HEK293 (cell line): ENCODE measurements around the gene OR6N2.

Experiments used
- CTCF ChIA-PET: fragments of 350-600 bp; formaldehyde crosslinking; extraction: SDS; loops from one replicate; lab custom pipeline; 2021; ENCODE audit warnings: antibody characterized with exemption; lab: Yijun Ruan, JAX
- POLR2A ChIA-PET: fragments of 300-600 bp; formaldehyde crosslinking; extraction: SDS; loops from one replicate; lab custom pipeline; 2020; ENCODE audit warnings: antibody characterized with exemption, inconsistent platforms; lab: Yijun Ruan, JAX
- H3K27ac ChIP-seq: fragments of 200-500 bp; sonication (Bioruptor generic); 2 replicates; pipeline ENCODE4 v1.5.1; 2014; ENCODE audit warnings: low read depth, low read length, control low read depth, inconsistent platforms; ENCODE audit errors: extremely low read depth
- H3K36me3 ChIP-seq, 2 experiments: fragments of 200-500 bp in 1 of 2; sonication (Bioruptor generic) in 1 of 2; 1 replicate in 1 of 2; 2 replicates in 1 of 2; pipeline ENCODE4 v1.5.1; 2014 to 2017; ENCODE audit warnings: inconsistent platforms in 2 of 2, low read length in 2 of 2; ENCODE audit not compliant: control insufficient read depth in 2 of 2, insufficient read depth in 1 of 2
- H3K4me1 ChIP-seq: fragments of 200-500 bp; sonication (Bioruptor generic); 2 replicates; pipeline ENCODE4 v1.5.1; 2014; ENCODE audit warnings: mild to moderate bottlenecking, low read length, inconsistent platforms; ENCODE audit not compliant: control insufficient read depth, insufficient read depth
- H3K4me3 ChIP-seq: 2 replicates; pipeline ENCODE4 v1.5.1; 2011; ENCODE audit warnings: low read depth, mild to moderate bottlenecking, control low read depth, low read length, moderate library complexity
- H3K9me3 ChIP-seq: fragments of 200-500 bp; sonication (Bioruptor generic); 2 replicates; pipeline ENCODE4 v1.5.1; 2014; ENCODE audit warnings: low read depth, low read length, inconsistent platforms; ENCODE audit not compliant: control insufficient read depth, insufficient read depth
- GLIS2 ChIP-seq: fragments of 450-650 bp; formaldehyde crosslinking; IDR thresholded peaks from 2 replicates; pipeline ENCODE4 v1.5.1; 2016; ENCODE audit warnings: missing biosample characterization, missing genetic modification characterization
- HOXD13 ChIP-seq: sonication (generic); formaldehyde crosslinking; IDR thresholded peaks from 2 replicates; pipeline ENCODE4 v1.8.0; 2022; ENCODE audit warnings: missing genetic modification reagents, borderline replicate concordance
- OVOL3 ChIP-seq: fragments of 450-650 bp; formaldehyde crosslinking; IDR thresholded peaks from 2 replicates; pipeline ENCODE4 v1.5.1; 2016; ENCODE audit warnings: missing biosample characterization, missing genetic modification characterization
- REPIN1 ChIP-seq: fragments of 450-650 bp; formaldehyde crosslinking; IDR thresholded peaks from 2 replicates; pipeline ENCODE4 v1.5.1; 2017; ENCODE audit warnings: missing biosample characterization, missing genetic modification characterization, low read depth
- YY1 ChIP-seq: fragments of 450-650 bp; formaldehyde crosslinking; IDR thresholded peaks from 2 replicates; pipeline ENCODE4 v1.5.1; 2018; ENCODE audit warnings: missing biosample characterization, missing genetic modification characterization
- ZIC2 ChIP-seq: fragments of 450-650 bp; formaldehyde crosslinking; IDR thresholded peaks from 2 replicates; pipeline ENCODE4 v1.5.1; 2016; ENCODE audit warnings: missing biosample characterization, missing genetic modification characterization
- ZNF184 ChIP-seq: fragments of 450-650 bp; IDR thresholded peaks from 2 replicates; pipeline ENCODE4 v1.5.1; 2018; ENCODE audit warnings: missing biosample characterization, mild to moderate bottlenecking, missing genetic modification characterization
- ZNF23 ChIP-seq: fragments of 450-650 bp; formaldehyde crosslinking; IDR thresholded peaks from 2 replicates; pipeline ENCODE4 v1.5.1; 2016; ENCODE audit warnings: missing biosample characterization, missing genetic modification characterization, borderline replicate concordance
- ZNF324 ChIP-seq: fragments of 450-650 bp; formaldehyde crosslinking; IDR thresholded peaks from 2 replicates; pipeline ENCODE4 v1.5.1; 2016; ENCODE audit warnings: missing biosample characterization, missing genetic modification characterization
- ZNF350 ChIP-seq: fragments of 450-650 bp; formaldehyde crosslinking; IDR thresholded peaks from 2 replicates; pipeline ENCODE4 v1.5.0; 2017; ENCODE audit warnings: missing biosample characterization, mild to moderate bottlenecking, missing genetic modification characterization
- ZNF473 ChIP-seq: fragments of 450-650 bp; formaldehyde crosslinking; IDR thresholded peaks from 2 replicates; pipeline ENCODE4 v1.5.1; 2017; ENCODE audit warnings: missing biosample characterization, missing genetic modification characterization
- ZSCAN23 ChIP-seq: fragments of 450-650 bp; formaldehyde crosslinking; IDR thresholded peaks from 2 replicates; pipeline ENCODE4 v1.5.1; 2016; ENCODE audit warnings: missing biosample characterization, missing genetic modification characterization
- TF ChIP-seq, protein P1 (sequence below): fragments of 450-650 bp; formaldehyde crosslinking; IDR thresholded peaks from 2 replicates; pipeline ENCODE4 v1.5.1; 2016; ENCODE audit warnings: missing biosample characterization, missing genetic modification characterization
- TF ChIP-seq, protein P2 (sequence below): fragments of 450-650 bp; formaldehyde crosslinking; IDR thresholded peaks from 2 replicates; pipeline ENCODE4 v1.5.1; 2016; ENCODE audit warnings: missing biosample characterization, missing genetic modification characterization
- TF ChIP-seq, protein P3 (sequence below): fragments of 450-650 bp; formaldehyde crosslinking; IDR thresholded peaks from 2 replicates; pipeline ENCODE4 v1.5.1; 2016; ENCODE audit warnings: missing biosample characterization, missing genetic modification characterization
- TF ChIP-seq, protein P4 (sequence below): fragments of 450-650 bp; formaldehyde crosslinking; IDR thresholded peaks from 2 replicates; pipeline ENCODE4 v1.5.1; 2016; ENCODE audit warnings: missing biosample characterization, missing genetic modification characterization
- TF ChIP-seq, protein P5 (sequence below): fragments of 450-650 bp; formaldehyde crosslinking; IDR thresholded peaks from 2 replicates; pipeline ENCODE4 v1.5.1; 2017; ENCODE audit warnings: missing biosample characterization, missing genetic modification characterization
- TF ChIP-seq, protein P6 (sequence below): fragments of 450-650 bp; formaldehyde crosslinking; IDR thresholded peaks from 2 replicates; pipeline ENCODE4 v1.5.1; 2016; ENCODE audit warnings: missing biosample characterization, missing genetic modification characterization

Gene OR6N2

DNA sequence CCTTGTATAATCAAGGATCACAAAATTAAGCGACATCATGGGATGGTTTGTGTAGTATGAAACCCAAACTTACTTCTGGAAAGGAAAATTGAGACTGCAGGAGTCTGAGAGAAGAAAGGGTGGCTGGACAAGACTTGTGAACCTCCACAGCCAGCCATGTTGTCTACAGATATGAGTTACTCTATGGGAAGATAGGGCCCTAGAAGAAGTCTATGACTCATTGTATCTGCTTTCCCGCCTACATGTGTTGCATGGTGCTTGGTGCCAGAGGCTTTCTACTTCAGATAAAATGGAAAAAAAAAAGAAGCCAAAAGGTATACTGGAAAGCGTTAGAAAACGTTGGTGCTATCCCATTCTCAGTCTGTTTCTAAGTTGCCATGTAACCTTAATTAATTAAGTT is 18.7 kb upstream of the OR6N2 start:
- no peak overlapping the region for H3K27ac ChIP-seq
- TF ChIP-seq OVOL3 (tag by site-specific recombination), result no peak
- TF ChIP-seq, protein P1, sequence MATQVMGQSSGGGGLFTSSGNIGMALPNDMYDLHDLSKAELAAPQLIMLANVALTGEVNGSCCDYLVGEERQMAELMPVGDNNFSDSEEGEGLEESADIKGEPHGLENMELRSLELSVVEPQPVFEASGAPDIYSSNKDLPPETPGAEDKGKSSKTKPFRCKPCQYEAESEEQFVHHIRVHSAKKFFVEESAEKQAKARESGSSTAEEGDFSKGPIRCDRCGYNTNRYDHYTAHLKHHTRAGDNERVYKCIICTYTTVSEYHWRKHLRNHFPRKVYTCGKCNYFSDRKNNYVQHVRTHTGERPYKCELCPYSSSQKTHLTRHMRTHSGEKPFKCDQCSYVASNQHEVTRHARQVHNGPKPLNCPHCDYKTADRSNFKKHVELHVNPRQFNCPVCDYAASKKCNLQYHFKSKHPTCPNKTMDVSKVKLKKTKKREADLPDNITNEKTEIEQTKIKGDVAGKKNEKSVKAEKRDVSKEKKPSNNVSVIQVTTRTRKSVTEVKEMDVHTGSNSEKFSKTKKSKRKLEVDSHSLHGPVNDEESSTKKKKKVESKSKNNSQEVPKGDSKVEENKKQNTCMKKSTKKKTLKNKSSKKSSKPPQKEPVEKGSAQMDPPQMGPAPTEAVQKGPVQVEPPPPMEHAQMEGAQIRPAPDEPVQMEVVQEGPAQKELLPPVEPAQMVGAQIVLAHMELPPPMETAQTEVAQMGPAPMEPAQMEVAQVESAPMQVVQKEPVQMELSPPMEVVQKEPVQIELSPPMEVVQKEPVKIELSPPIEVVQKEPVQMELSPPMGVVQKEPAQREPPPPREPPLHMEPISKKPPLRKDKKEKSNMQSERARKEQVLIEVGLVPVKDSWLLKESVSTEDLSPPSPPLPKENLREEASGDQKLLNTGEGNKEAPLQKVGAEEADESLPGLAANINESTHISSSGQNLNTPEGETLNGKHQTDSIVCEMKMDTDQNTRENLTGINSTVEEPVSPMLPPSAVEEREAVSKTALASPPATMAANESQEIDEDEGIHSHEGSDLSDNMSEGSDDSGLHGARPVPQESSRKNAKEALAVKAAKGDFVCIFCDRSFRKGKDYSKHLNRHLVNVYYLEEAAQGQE (tag by site-specific recombination), result no peak
- no peak for TF ChIP-seq ZIC2
- TF ChIP-seq ZNF473 (tag by site-specific recombination), result no peak
- TF ChIP-seq, all 188 proteins: peak for 0
- Histone ChIP-seq H3K4me1 (no peaks in the 10 kb centered on the region), H3K9me3 (no peaks in the 10 kb centered on the region), H3K36me3 (no peaks in the 10 kb centered on the region), H3K4me3 (no peak overlapping the region)
- CTCF ChIA-PET, result no interaction called here
- POLR2A ChIA-PET, result no interaction called here

DNA sequence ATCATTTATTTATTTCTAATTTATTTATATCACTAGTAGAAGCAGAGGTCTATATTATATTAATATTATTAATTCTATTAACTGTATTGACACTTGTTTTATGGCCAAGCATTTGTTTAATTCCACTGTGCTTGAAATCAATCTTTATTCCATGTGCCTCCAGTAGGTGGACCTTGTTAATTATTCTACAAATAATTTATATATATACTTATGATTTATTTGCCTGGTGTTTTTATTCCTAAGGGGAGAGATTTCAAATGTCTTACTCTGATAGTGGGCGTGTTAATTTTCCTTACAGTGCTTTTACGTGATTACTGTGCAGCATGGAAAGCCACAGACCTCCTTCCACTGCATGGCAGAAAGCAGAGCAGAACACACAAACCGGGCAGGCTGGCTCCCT is 17.5 kb upstream of the OR6N2 start:
- POLR2A ChIA-PET, result no interaction called here

More for the DNA sequence above, 17.5 kb upstream of the OR6N2 start:
- Histone ChIP-seq H3K4me3 (no peak overlapping the region), H3K27ac (no peak overlapping the region)
- TF ChIP-seq, protein P2, sequence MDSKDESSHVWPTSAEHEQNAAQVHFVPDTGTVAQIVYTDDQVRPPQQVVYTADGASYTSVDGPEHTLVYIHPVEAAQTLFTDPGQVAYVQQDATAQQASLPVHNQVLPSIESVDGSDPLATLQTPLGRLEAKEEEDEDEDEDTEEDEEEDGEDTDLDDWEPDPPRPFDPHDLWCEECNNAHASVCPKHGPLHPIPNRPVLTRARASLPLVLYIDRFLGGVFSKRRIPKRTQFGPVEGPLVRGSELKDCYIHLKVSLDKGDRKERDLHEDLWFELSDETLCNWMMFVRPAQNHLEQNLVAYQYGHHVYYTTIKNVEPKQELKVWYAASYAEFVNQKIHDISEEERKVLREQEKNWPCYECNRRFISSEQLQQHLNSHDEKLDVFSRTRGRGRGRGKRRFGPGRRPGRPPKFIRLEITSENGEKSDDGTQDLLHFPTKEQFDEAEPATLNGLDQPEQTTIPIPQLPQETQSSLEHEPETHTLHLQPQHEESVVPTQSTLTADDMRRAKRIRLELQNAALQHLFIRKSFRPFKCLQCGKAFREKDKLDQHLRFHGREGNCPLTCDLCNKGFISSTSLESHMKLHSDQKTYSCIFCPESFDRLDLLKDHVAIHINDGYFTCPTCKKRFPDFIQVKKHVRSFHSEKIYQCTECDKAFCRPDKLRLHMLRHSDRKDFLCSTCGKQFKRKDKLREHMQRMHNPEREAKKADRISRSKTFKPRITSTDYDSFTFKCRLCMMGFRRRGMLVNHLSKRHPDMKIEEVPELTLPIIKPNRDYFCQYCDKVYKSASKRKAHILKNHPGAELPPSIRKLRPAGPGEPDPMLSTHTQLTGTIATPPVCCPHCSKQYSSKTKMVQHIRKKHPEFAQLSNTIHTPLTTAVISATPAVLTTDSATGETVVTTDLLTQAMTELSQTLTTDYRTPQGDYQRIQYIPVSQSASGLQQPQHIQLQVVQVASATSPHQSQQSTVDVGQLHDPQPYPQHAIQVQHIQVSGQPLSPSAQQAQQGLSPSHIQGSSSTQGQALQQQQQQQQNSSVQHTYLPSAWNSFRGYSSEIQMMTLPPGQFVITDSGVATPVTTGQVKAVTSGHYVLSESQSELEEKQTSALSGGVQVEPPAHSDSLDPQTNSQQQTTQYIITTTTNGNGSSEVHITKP (tag by site-specific recombination), result no peak
- TF ChIP-seq, protein P3, sequence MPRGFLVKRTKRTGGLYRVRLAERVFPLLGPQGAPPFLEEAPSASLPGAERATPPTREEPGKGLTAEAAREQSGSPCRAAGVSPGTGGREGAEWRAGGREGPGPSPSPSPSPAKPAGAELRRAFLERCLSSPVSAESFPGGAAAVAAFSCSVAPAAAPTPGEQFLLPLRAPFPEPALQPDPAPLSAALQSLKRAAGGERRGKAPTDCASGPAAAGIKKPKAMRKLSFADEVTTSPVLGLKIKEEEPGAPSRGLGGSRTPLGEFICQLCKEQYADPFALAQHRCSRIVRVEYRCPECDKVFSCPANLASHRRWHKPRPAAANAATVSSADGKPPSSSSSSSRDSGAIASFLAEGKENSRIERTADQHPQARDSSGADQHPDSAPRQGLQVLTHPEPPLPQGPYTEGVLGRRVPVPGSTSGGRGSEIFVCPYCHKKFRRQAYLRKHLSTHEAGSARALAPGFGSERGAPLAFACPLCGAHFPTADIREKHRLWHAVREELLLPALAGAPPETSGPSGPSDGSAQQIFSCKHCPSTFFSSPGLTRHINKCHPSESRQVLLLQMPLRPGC, result no peak
- TF ChIP-seq ZSCAN23 (no peak), HOXD13 (CRISPR knock-in tag) (no peak), YY1 (tag by site-specific recombination) (no peak), ZNF23 (tag by site-specific recombination) (no peak), ZNF184 (tag by site-specific recombination) (no peak), REPIN1 (tag by site-specific recombination) (no peak), GLIS2 (no peak), ZNF324 (tag by site-specific recombination) (no peak), ZNF350 (tag by site-specific recombination) (no peak)
- TF ChIP-seq, protein P1 (tag by site-specific recombination), result no peak
- TF ChIP-seq, protein P4, sequence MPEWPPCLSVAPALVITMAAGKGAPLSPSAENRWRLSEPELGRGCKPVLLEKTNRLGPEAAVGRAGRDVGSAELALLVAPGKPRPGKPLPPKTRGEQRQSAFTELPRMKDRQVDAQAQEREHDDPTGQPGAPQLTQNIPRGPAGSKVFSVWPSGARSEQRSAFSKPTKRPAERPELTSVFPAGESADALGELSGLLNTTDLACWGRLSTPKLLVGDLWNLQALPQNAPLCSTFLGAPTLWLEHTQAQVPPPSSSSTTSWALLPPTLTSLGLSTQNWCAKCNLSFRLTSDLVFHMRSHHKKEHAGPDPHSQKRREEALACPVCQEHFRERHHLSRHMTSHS (tag by site-specific recombination), result no peak
- TF ChIP-seq, protein P5, sequence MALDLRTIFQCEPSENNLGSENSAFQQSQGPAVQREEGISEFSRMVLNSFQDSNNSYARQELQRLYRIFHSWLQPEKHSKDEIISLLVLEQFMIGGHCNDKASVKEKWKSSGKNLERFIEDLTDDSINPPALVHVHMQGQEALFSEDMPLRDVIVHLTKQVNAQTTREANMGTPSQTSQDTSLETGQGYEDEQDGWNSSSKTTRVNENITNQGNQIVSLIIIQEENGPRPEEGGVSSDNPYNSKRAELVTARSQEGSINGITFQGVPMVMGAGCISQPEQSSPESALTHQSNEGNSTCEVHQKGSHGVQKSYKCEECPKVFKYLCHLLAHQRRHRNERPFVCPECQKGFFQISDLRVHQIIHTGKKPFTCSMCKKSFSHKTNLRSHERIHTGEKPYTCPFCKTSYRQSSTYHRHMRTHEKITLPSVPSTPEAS, result no peak
- TF ChIP-seq, protein P6, sequence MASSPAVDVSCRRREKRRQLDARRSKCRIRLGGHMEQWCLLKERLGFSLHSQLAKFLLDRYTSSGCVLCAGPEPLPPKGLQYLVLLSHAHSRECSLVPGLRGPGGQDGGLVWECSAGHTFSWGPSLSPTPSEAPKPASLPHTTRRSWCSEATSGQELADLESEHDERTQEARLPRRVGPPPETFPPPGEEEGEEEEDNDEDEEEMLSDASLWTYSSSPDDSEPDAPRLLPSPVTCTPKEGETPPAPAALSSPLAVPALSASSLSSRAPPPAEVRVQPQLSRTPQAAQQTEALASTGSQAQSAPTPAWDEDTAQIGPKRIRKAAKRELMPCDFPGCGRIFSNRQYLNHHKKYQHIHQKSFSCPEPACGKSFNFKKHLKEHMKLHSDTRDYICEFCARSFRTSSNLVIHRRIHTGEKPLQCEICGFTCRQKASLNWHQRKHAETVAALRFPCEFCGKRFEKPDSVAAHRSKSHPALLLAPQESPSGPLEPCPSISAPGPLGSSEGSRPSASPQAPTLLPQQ (tag by site-specific recombination), result no peak
- TF ChIP-seq, all 188 proteins: peak for 0
- no peaks in the 10 kb centered on the region for H3K9me3 ChIP-seq
- CTCF ChIA-PET, result no interaction called here
- H3K36me3 ChIP-seq, result no peaks in the 10 kb centered on the region
- no peaks in the 10 kb centered on the region for H3K4me1 ChIP-seq
